ENCODE measurements around the gene GFRA1.

GFRA1 gene

GRCh38 chr10:116281775-116282174, 8.8 kb upstream of the GFRA1 start:
- Histone ChIP-seq H3F3A (ENCODE audit: insufficient read depth) (no peaks in the 10 kb centered on the region), H3K79me2 (ENCODE audit: insufficient read depth, low read length) (no peaks in the 10 kb centered on the region), H3K27ac (ENCODE audit: low read depth, low read length) (no peak overlapping the region), H3K9me3 (ENCODE audit: insufficient read depth, low read length) (no peaks in the 10 kb centered on the region), H3K27me3 (ENCODE audit: low read length) (no peaks in the 10 kb centered on the region), H2AFZ (ENCODE audit: low read depth, low read length, severe bottlenecking) (no peak overlapping the region), H3K9me2 (replicated peaks; ENCODE audit: insufficient read depth, low read length) (no peaks in the 10 kb centered on the region), H3K9ac (ENCODE audit: low read length) (no peak overlapping the region), H4K20me1 (ENCODE audit: low read depth, low read length) (no peaks in the 10 kb centered on the region), H3K36me3 (ENCODE audit: low read length) (no peaks in the 10 kb centered on the region), H3K4me2 (ENCODE audit: low read depth, low read length, poor library complexity, severe bottlenecking) (no peak overlapping the region), H3K4me3 (ENCODE audit: insufficient read depth, low read length, poor library complexity, severe bottlenecking) (no peak overlapping the region)
- TF ChIP-seq EZH2phosphoT487 (conservative IDR thresholded peaks at IDR 0.05; ENCODE audit: low read length) (no peak), CTCF (IDR thresholded peaks at IDR 0.05; ENCODE audit: insufficient read depth, low read length, poor library complexity, severe bottlenecking) (no peak)

GRCh38 chr10:116278846-116279245, 5.8 kb upstream of the GFRA1 start:
- H3K9me2 ChIP-seq (replicated peaks; ENCODE audit: insufficient read depth, low read length): no peaks in the 10 kb centered on the region
- no peaks in the 10 kb centered on the region for H3F3A ChIP-seq (ENCODE audit: insufficient read depth)
- H2AFZ ChIP-seq (ENCODE audit: low read depth, low read length, severe bottlenecking): no peak overlapping the region
- no peak overlapping the region for H3K9ac ChIP-seq (ENCODE audit: low read length)
- H3K36me3 ChIP-seq (ENCODE audit: low read length): no peaks in the 10 kb centered on the region
- no peaks in the 10 kb centered on the region for H3K79me2 ChIP-seq (ENCODE audit: insufficient read depth, low read length)
- H3K27ac ChIP-seq (ENCODE audit: low read depth, low read length): no peak overlapping the region
- no peak overlapping the region for H3K4me2 ChIP-seq (ENCODE audit: low read depth, low read length, poor library complexity, severe bottlenecking)
- no peaks in the 10 kb centered on the region for H3K27me3 ChIP-seq (ENCODE audit: low read length)
- H4K20me1 ChIP-seq (ENCODE audit: low read depth, low read length): no peaks in the 10 kb centered on the region
- H3K4me3 ChIP-seq (ENCODE audit: insufficient read depth, low read length, poor library complexity, severe bottlenecking): no peak overlapping the region
- TF ChIP-seq CTCF (IDR thresholded peaks at IDR 0.05; ENCODE audit: insufficient read depth, low read length, poor library complexity, severe bottlenecking) (no peak), EZH2phosphoT487 (conservative IDR thresholded peaks at IDR 0.05; ENCODE audit: low read length) (no peak)
- H3K9me3 ChIP-seq (ENCODE audit: insufficient read depth, low read length): no peaks in the 10 kb centered on the region

- Histone ChIP-seq H3K9me2 (replicated peaks; ENCODE audit: insufficient read depth, low read length) (no peaks in the 10 kb centered on the region), H3K4me3 (ENCODE audit: insufficient read depth, low read length, poor library complexity, severe bottlenecking) (no peak overlapping the region), H3K27me3 (ENCODE audit: low read length) (no peaks in the 10 kb centered on the region), H3K9ac (ENCODE audit: low read length) (no peak overlapping the region), H3K36me3 (ENCODE audit: low read length) (no peaks in the 10 kb centered on the region), H3K27ac (ENCODE audit: low read depth, low read length) (no peak overlapping the region), H4K20me1 (ENCODE audit: low read depth, low read length) (no peaks in the 10 kb centered on the region), H3K9me3 (ENCODE audit: insufficient read depth, low read length) (no peaks in the 10 kb centered on the region), H2AFZ (ENCODE audit: low read depth, low read length, severe bottlenecking) (no peak overlapping the region), H3K79me2 (ENCODE audit: insufficient read depth, low read length) (no peaks in the 10 kb centered on the region), H3F3A (ENCODE audit: insufficient read depth) (no peaks in the 10 kb centered on the region), H3K4me2 (ENCODE audit: low read depth, low read length, poor library complexity, severe bottlenecking) (no peak overlapping the region)
- no peak for TF ChIP-seq EZH2phosphoT487 (conservative IDR thresholded peaks at IDR 0.05; ENCODE audit: low read length)
- TF ChIP-seq CTCF (IDR thresholded peaks at IDR 0.05; ENCODE audit: insufficient read depth, low read length, poor library complexity, severe bottlenecking): no peak
Observed at GRCh38 chr10:116276981-116277380, 4.0 kb upstream of the GFRA1 start.
